ENCODE results near the gene HILPDA. TPM values are rescaled to one million over a fixed set of nuclear protein-coding genes. Genes with fewer than 3 reads are reported as not detected.

Gene HILPDA, protein sequence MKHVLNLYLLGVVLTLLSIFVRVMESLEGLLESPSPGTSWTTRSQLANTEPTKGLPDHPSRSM
- total RNA-seq: 9.8 and 14.5 TPM in 2 replicates

GRCh38 chr7:128455543-128456254 lies at the start of gene HILPDA:
HILPDA (plus strand) TSS chr7:128455878; CDS start chr7:128457269, 1,391 bp downstream.

GRCh38 chr7:128409596-128410450 lies 45.9 kb upstream of the HILPDA start, which contains the start of gene IMPDH1:
IMPDH1 (minus strand) TSS chr7:128409982; CDS start chr7:128409901, 81 bp downstream.

DNA sequence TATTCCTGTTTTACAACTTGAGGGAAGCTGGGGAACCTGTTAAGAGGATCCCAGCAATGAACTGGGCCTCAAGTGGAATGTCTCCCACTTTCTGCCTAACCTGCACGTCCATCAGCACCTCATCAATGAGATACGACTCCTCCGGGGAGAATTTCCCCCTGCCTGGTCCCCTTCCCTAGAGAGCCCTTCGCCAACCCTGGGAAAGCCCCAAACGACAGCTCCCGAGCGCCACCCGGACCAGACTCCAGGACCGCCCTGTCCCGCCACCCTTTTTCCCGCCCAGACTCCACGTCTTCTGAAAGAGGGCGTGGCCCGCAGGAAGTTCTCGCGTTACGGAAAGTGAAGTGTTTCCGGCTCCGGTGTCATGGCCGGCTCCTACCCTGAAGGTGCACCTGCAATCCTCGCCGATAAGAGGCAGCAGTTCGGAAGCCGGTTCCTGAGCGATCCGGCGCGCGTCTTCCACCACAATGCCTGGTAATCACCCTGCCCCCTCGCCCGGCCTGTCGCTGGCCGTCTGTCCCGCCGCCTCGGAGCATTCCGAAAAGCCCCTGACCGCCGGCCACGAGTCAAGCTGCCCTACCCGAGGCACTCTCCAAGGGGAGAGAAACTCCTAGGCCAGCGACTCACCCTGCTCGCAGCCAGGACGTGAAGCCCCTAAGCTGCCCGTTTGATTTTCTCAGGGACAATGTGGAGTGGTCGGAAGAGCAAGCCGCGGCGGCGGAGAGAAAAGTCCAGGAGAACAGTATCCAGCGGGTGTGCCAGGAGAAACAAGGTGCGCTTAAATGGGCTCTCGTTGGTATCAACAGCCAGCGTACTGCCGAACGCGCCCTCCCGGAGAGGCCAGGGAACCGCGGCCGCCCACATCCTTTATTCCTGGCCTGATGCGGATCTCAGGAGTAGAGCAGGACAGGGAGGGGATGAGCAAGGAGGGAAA lies 21.0 kb downstream of the HILPDA start, which contains the start of gene METTL2B:
Gene METTL2B, plus strand, starts transcription at position 347 of the 934 bp plus-strand sequence. Its CDS starts 18 bp downstream, at position 365.

Small RNAs within 50 kb of the gene (small RNA-seq; reads per million reads assigned to genes)
- gene AC010655.1 (ENCODE audit: low replicate concordance) (not detected), gene AC010655.2 (ENCODE audit: low replicate concordance) (not detected), gene RF00017 (ENCODE audit: low replicate concordance) (not detected), gene RNU7-54P (ENCODE audit: low replicate concordance) (not detected)

Other genes with a start within 250 kb of the HILPDA start
- gene LEP, start 214.6 kb upstream of the HILPDA start, total RNA-seq: not detected in 2 replicates
- gene RBM28, start 112.0 kb upstream of the HILPDA start, total RNA-seq: 17.3 and 17.5 TPM in 2 replicates
- not detected in 2 replicates for gene PRRT4, start 94.2 kb upstream of the HILPDA start, total RNA-seq
- 55.6 and 77.2 TPM in 2 replicates for gene IMPDH1, start 45.9 kb upstream of the HILPDA start, total RNA-seq
- gene METTL2B, start 20.9 kb downstream of the HILPDA start, total RNA-seq: 24.7 and 47.7 TPM in 2 replicates
- gene GARIN1A, start 216.4 kb downstream of the HILPDA start, total RNA-seq: 0.88 and 1.0 TPM in 2 replicates

Data from placental pericyte (primary cell).